Measurements from ENCODE around the gene TSNAX.
"Not testable (repeated sequence)": the region's sequence is repeated elsewhere in the genome, so short reads cannot be mapped to it uniquely, and the experiment has no call there.

Gene TSNAX

GRCh38 chr1:231528172-231529029, at the start of gene TSNAX:
Gene TSNAX (plus strand): TSS chr1:231528669. CDS start chr1:231528811, 142 bp downstream.
- in situ Hi-C loops (cut with MboI; ENCODE audit: low sequenced_read_pairs) = no loop called here

GRCh38 chr1:231478811-231479210, 49.7 kb upstream of the TSNAX start:
- in situ Hi-C loops (cut with MboI; ENCODE audit: low sequenced_read_pairs) = no loop called here

GRCh38 chr1:231480008-231480407, 48.5 kb upstream of the TSNAX start:
- in situ Hi-C loops (cut with MboI; ENCODE audit: low sequenced_read_pairs) = no loop called here

- in situ Hi-C loops (cut with MboI; ENCODE audit: low sequenced_read_pairs) = no loop called here
Measured at GRCh38 chr1:231481289-231481688, 47.2 kb upstream of the TSNAX start.

GRCh38 chr1:231485029-231485784, 43.3 kb upstream of the TSNAX start:
- in situ Hi-C loops (cut with MboI; ENCODE audit: low sequenced_read_pairs) = no loop called here

- in situ Hi-C loops (cut with MboI; ENCODE audit: low sequenced_read_pairs) = no loop called here
Measured at GRCh38 chr1:231487019-231487418, 41.5 kb upstream of the TSNAX start.

- in situ Hi-C loops (cut with MboI; ENCODE audit: low sequenced_read_pairs) = no loop called here
Measured at GRCh38 chr1:231487910-231488309, 40.6 kb upstream of the TSNAX start.

- in situ Hi-C loops (cut with MboI; ENCODE audit: low sequenced_read_pairs) = no loop called here
Measured at GRCh38 chr1:231493421-231494185, 34.9 kb upstream of the TSNAX start.

GRCh38 chr1:231494439-231495110, 33.9 kb upstream of the TSNAX start:
- in situ Hi-C loops (cut with MboI; ENCODE audit: low sequenced_read_pairs) = no loop called here

GRCh38 chr1:231497629-231498152, 30.8 kb upstream of the TSNAX start:
- in situ Hi-C loops (cut with MboI; ENCODE audit: low sequenced_read_pairs) = no loop called here

GRCh38 chr1:231499148-231499763, 29.2 kb upstream of the TSNAX start:
- in situ Hi-C loops (cut with MboI; ENCODE audit: low sequenced_read_pairs) = no loop called here

- in situ Hi-C loops (cut with MboI; ENCODE audit: low sequenced_read_pairs) = no loop called here
Measured at GRCh38 chr1:231500666-231501065, 27.8 kb upstream of the TSNAX start.

GRCh38 chr1:231503168-231503567, 25.3 kb upstream of the TSNAX start:
- in situ Hi-C loops (cut with MboI; ENCODE audit: low sequenced_read_pairs) = not testable (repeated sequence)

- in situ Hi-C loops (cut with MboI; ENCODE audit: low sequenced_read_pairs) = no loop called here
Measured at GRCh38 chr1:231507476-231508355, 20.8 kb upstream of the TSNAX start.

- in situ Hi-C loops (cut with MboI; ENCODE audit: low sequenced_read_pairs) = no loop called here
Measured at GRCh38 chr1:231508497-231508896, 20.0 kb upstream of the TSNAX start.

GRCh38 chr1:231508941-231509340, 19.5 kb upstream of the TSNAX start:
- in situ Hi-C loops (cut with MboI; ENCODE audit: low sequenced_read_pairs) = no loop called here

GRCh38 chr1:231512147-231512698, 16.2 kb upstream of the TSNAX start:
- in situ Hi-C loops (cut with MboI; ENCODE audit: low sequenced_read_pairs) = no loop called here

- in situ Hi-C loops (cut with MboI; ENCODE audit: low sequenced_read_pairs) = no loop called here
Measured at GRCh38 chr1:231515748-231516147, 12.7 kb upstream of the TSNAX start.

- in situ Hi-C loops (cut with MboI; ENCODE audit: low sequenced_read_pairs) = no loop called here
Measured at GRCh38 chr1:231517076-231517475, 11.4 kb upstream of the TSNAX start.

Measured in HL-60/S4 treated with retinoic acid at 250 ng/mL for 4 days and 3 days (cell line).